HepG2 (cell line): ENCODE measurements around the gene XPO1. TPM values are rescaled to one million over a fixed set of nuclear protein-coding genes. Genes with fewer than 3 reads are reported as not detected.

ENCODE experiments used
- CEBPB ChIP-seq: IDR thresholded peaks from 2 replicates; pipeline ENCODE4 v1.6.1; 2011; ENCODE audit warnings: low read depth, low read length, improper control_type of control experiment, borderline replicate concordance
- HIVEP1 ChIP-seq: sonication (generic); formaldehyde crosslinking; IDR thresholded peaks from 2 replicates; pipeline ENCODE4 v1.4.0; 2020; ENCODE audit warnings: mild to moderate bottlenecking, missing genetic modification reagents
- HOXA9 ChIP-seq: sonication (generic); formaldehyde crosslinking; IDR thresholded peaks from 2 replicates; pipeline ENCODE4 v1.8.1; 2022; ENCODE audit warnings: missing genetic modification reagents, mild to moderate bottlenecking, moderate library complexity, borderline replicate concordance
- KAT7 ChIP-seq: IDR thresholded peaks from 2 replicates; pipeline ENCODE4 v1.6.1; 2018; ENCODE audit warnings: borderline replicate concordance, missing compliant biosample characterization
- KDM5B ChIP-seq: sonication (generic); formaldehyde crosslinking; IDR thresholded peaks from 2 replicates; pipeline ENCODE4 v1.4.0; 2020; ENCODE audit warnings: missing genetic modification reagents, mild to moderate bottlenecking, borderline replicate concordance
- MED1 ChIP-seq: sonication (generic); formaldehyde crosslinking; IDR thresholded peaks from 2 replicates; pipeline ENCODE4 v1.4.0; 2020; ENCODE audit warnings: missing genetic modification reagents
- PHF8 ChIP-seq: sonication (generic); formaldehyde crosslinking; IDR thresholded peaks from 2 replicates; pipeline ENCODE4 v1.5.0; 2020; ENCODE audit warnings: missing genetic modification reagents
- RAD21 ChIP-seq: fragments of 450-650 bp; formaldehyde crosslinking; IDR thresholded peaks from 2 replicates; pipeline ENCODE4 v1.5.0; 2020; ENCODE audit warnings: mild to moderate bottlenecking
- SMYD3 ChIP-seq: sonication (generic); formaldehyde crosslinking; IDR thresholded peaks from 2 replicates; pipeline ENCODE4 v1.8.1; 2023; ENCODE audit warnings: mild to moderate bottlenecking, missing genetic modification reagents
- TSC22D2 ChIP-seq: sonication (generic); formaldehyde crosslinking; IDR thresholded peaks from 2 replicates; pipeline ENCODE4 v1.5.1; 2020; ENCODE audit warnings: missing genetic modification reagents, mild to moderate bottlenecking, borderline replicate concordance
- U2AF2 ChIP-seq: fragments of 200-400 bp; formaldehyde crosslinking; IDR thresholded peaks from 2 replicates; pipeline ENCODE4 v1.6.1; 2017; ENCODE audit warnings: low read depth, mild to moderate bottlenecking, low read length
- ZBTB42 ChIP-seq: sonication (generic); formaldehyde crosslinking; IDR thresholded peaks from 2 replicates; pipeline ENCODE4 v1.5.0; 2020; ENCODE audit warnings: mild to moderate bottlenecking, missing genetic modification reagents
- ZMYM2 ChIP-seq: sonication (generic); formaldehyde crosslinking; IDR thresholded peaks from 2 replicates; pipeline ENCODE4 v1.8.0; 2022; ENCODE audit warnings: mild to moderate bottlenecking, missing genetic modification reagents
- ZNF225 ChIP-seq: sonication (generic); formaldehyde crosslinking; IDR thresholded peaks from 2 replicates; pipeline ENCODE4 v1.4.0; 2020; ENCODE audit warnings: mild to moderate bottlenecking, missing genetic modification reagents
- ZNF670 ChIP-seq: sonication (generic); formaldehyde crosslinking; IDR thresholded peaks from 2 replicates; pipeline ENCODE4 v1.8.0; 2022; ENCODE audit warnings: mild to moderate bottlenecking, missing genetic modification reagents, borderline replicate concordance
- ZNF737 ChIP-seq: sonication (generic); formaldehyde crosslinking; IDR thresholded peaks from 2 replicates; pipeline ENCODE4 v1.5.0; 2020; ENCODE audit warnings: missing genetic modification reagents, mild to moderate bottlenecking, borderline replicate concordance
- polyA plus RNA-seq, 8 experiments: library from polyadenylated mRNA; depleted of rRNA in 3 of 8; stranded (reverse) in 7 of 8; unstranded in 1 of 8; fragments of >200 nt; fragmentation: Illumina TruSeq in 4 of 8; extraction: Trizol in 4 of 8; gene quantifications; 2 replicates each; pipeline versions ENCODE4 v1.2.1 to v1.2.3, GENCODE V29; 2011 to 2016; ENCODE audit warnings: low read depth in 4 of 8, missing spikeins in 1 of 8, mixed read lengths in 1 of 8; ENCODE audit not compliant: insufficient read depth in 1 of 8
- total RNA-seq, 5 experiments: library from RNA; depleted of rRNA; stranded (reverse); fragments of >200 nt; fragmentation: Illumina TruSeq; extraction: Trizol; gene quantifications; 2 replicates each; pipeline ENCODE4 v1.2.3, GENCODE V29; 2016; ENCODE audit warnings: low read depth in 1 of 5
- TF ChIP-seq, protein P1 (sequence below): sonication (generic); formaldehyde crosslinking; IDR thresholded peaks from 2 replicates; pipeline ENCODE4 v1.5.0; 2020; ENCODE audit warnings: mild to moderate bottlenecking, missing genetic modification reagents, borderline replicate concordance
- TF ChIP-seq, protein P2 (sequence below), 2 experiments: sonication (generic) in 1 of 2; formaldehyde crosslinking in 1 of 2; IDR thresholded peaks; 2 replicates each; pipeline versions ENCODE4 v1.4.0 to v1.6.1; 2018 to 2020; ENCODE audit warnings: missing genetic modification reagents in 2 of 2, borderline replicate concordance in 1 of 2, low read depth in 1 of 2, mild to moderate bottlenecking in 1 of 2, missing biosample characterization in 1 of 2
- TF ChIP-seq, protein P3 (sequence below): sonication (generic); formaldehyde crosslinking; IDR thresholded peaks from 2 replicates; pipeline ENCODE4 v1.5.0; 2020; ENCODE audit warnings: mild to moderate bottlenecking, missing genetic modification reagents
- TF ChIP-seq, protein P4 (sequence below): sonication (generic); formaldehyde crosslinking; IDR thresholded peaks from 2 replicates; pipeline ENCODE4 v1.5.1; 2020; ENCODE audit warnings: missing genetic modification reagents, mild to moderate bottlenecking, borderline replicate concordance
- TF ChIP-seq, protein P5 (sequence below): sonication (generic); formaldehyde crosslinking; conservative IDR thresholded peaks from 2 replicates; pipeline ENCODE4 v1.4.0; 2020; ENCODE audit warnings: missing genetic modification reagents

The XPO1 gene
- total and polyA plus RNA-seq, 2 of the 13 experiments (the other 11 are each of a cell fraction or from before 2014, with no cell fraction given): 67.4 to 212 TPM

DNA sequence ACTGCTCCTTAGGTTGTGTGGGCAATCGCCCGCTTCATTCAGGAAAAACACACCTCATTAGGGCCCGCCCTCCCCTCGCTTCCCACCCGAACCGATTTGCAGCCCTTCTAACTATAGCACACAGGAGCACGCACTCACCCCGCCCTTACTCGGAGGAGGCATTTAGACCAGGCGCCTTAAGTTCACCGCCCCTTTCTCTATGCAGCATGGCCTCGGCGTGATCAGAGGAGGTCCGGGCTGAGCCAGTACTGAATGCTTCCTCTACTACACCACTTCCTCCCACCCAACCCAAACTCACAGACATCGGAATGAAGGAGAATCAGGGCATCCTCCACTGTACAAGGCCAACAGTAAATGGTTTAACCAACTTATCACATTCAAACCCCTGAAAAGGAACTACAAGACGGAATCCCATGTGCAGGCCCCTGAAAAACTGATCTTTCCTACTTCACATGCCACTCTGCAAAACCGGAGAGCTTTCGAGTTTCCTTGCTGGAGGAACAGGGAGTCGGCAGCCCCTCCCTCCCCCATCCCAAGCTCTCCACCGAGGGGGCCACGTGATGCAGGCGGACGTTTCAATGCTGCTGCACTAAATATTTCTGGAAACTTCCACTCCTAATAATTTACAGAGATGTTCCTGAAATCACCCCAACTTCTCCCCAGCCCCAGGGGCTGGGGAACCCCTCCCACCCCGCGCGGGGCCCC lies 1.4 kb downstream of the XPO1 start (continued):
- TF ChIP-seq, protein P1, sequence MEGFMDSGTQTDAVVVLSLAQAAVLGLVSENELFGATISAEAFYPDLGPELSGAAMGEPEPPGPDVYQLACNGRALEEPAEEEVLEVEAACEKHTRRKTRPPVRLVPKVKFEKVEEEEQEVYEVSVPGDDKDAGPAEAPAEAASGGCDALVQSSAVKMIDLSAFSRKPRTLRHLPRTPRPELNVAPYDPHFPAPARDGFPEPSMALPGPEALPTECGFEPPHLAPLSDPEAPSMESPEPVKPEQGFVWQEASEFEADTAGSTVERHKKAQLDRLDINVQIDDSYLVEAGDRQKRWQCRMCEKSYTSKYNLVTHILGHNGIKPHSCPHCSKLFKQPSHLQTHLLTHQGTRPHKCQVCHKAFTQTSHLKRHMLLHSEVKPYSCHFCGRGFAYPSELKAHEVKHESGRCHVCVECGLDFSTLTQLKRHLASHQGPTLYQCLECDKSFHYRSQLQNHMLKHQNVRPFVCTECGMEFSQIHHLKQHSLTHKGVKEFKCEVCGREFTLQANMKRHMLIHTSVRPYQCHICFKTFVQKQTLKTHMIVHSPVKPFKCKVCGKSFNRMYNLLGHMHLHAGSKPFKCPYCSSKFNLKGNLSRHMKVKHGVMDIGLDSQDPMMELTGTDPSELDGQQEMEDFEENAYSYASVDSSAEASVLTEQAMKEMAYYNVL: peak; percentile 14; the same call in 1 of the 2 replicates
- no peak for TF ChIP-seq U2AF2
- peak; percentile 79; the same call in 1 of the 2 replicates for TF ChIP-seq SMYD3 (CRISPR knock-in tag)
- peak; percentile 53 for TF ChIP-seq PHF8 (CRISPR knock-in tag)
- TF ChIP-seq ZMYM2 (CRISPR knock-in tag): no peak
- TF ChIP-seq, protein P2, sequence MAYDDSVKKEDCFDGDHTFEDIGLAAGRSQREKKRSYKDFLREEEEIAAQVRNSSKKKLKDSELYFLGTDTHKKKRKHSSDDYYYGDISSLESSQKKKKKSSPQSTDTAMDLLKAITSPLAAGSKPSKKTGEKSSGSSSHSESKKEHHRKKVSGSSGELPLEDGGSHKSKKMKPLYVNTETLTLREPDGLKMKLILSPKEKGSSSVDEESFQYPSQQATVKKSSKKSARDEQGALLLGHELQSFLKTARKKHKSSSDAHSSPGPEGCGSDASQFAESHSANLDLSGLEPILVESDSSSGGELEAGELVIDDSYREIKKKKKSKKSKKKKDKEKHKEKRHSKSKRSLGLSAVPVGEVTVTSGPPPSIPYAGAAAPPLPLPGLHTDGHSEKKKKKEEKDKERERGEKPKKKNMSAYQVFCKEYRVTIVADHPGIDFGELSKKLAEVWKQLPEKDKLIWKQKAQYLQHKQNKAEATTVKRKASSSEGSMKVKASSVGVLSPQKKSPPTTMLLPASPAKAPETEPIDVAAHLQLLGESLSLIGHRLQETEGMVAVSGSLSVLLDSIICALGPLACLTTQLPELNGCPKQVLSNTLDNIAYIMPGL (CRISPR knock-in tag; IDR thresholded peaks at IDR 0.05; ENCODE audit: borderline replicate concordance in 1 of 2, low read depth in 1 of 2): peak; percentile 49 to 51; a peak in 2 of 4 replicates
- TF ChIP-seq, protein P3, sequence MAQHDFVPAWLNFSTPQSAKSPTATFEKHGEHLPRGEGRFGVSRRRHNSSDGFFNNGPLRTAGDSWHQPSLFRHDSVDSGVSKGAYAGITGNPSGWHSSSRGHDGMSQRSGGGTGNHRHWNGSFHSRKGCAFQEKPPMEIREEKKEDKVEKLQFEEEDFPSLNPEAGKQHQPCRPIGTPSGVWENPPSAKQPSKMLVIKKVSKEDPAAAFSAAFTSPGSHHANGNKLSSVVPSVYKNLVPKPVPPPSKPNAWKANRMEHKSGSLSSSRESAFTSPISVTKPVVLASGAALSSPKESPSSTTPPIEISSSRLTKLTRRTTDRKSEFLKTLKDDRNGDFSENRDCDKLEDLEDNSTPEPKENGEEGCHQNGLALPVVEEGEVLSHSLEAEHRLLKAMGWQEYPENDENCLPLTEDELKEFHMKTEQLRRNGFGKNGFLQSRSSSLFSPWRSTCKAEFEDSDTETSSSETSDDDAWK (CRISPR knock-in tag): no peak
- 0 out of 2 replicates have a peak, but pooled peaks have one; percentile 33 for TF ChIP-seq HIVEP1 (CRISPR knock-in tag)
- 0 out of 2 replicates have a peak, but pooled peaks have one; percentile 60 for TF ChIP-seq KAT7
- TF ChIP-seq, protein P4, sequence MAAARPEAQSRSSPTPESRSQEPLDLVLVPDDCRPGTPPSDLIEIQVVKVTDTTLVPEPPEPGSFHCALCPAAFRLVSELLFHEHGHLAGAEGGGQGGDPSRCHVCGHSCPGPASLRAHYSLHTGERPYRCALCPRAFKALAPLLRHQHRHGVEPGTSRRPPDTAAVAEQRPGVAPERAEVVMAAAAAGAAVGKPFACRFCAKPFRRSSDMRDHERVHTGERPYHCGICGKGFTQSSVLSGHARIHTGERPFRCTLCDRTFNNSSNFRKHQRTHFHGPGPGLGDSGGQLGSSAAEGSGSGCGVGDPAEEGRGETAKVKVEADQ (CRISPR knock-in tag): no peak
- TF ChIP-seq TSC22D2 (CRISPR knock-in tag): no peak
- no peak for TF ChIP-seq RAD21 (CRISPR knock-in tag)
- TF ChIP-seq MED1: peak; percentile 72
- TF ChIP-seq KDM5B (CRISPR knock-in tag): no peak; the same call in 1 of the 2 replicates
- TF ChIP-seq ZNF670 (CRISPR knock-in tag): 0 out of 2 replicates have a peak, but pooled peaks have one; percentile 27
- TF ChIP-seq CEBPB: no peak
- peak; percentile 69; the same call in 1 of the 2 replicates for TF ChIP-seq ZBTB42 (CRISPR knock-in tag)
- TF ChIP-seq HOXA9: no peak
- TF ChIP-seq, protein P5, sequence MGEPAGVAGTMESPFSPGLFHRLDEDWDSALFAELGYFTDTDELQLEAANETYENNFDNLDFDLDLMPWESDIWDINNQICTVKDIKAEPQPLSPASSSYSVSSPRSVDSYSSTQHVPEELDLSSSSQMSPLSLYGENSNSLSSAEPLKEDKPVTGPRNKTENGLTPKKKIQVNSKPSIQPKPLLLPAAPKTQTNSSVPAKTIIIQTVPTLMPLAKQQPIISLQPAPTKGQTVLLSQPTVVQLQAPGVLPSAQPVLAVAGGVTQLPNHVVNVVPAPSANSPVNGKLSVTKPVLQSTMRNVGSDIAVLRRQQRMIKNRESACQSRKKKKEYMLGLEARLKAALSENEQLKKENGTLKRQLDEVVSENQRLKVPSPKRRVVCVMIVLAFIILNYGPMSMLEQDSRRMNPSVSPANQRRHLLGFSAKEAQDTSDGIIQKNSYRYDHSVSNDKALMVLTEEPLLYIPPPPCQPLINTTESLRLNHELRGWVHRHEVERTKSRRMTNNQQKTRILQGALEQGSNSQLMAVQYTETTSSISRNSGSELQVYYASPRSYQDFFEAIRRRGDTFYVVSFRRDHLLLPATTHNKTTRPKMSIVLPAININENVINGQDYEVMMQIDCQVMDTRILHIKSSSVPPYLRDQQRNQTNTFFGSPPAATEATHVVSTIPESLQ (CRISPR knock-in tag): no peak; the same call in 1 of the 2 replicates
- no peak for TF ChIP-seq ZNF737
- no peak for TF ChIP-seq ZNF225 (CRISPR knock-in tag)
